Measurements from ENCODE around the gene POLR2B.
"Not testable (repeated sequence)": the region's sequence is repeated elsewhere in the genome, so short reads cannot be mapped to it uniquely, and the experiment has no call there.

POLR2B gene

DNA sequence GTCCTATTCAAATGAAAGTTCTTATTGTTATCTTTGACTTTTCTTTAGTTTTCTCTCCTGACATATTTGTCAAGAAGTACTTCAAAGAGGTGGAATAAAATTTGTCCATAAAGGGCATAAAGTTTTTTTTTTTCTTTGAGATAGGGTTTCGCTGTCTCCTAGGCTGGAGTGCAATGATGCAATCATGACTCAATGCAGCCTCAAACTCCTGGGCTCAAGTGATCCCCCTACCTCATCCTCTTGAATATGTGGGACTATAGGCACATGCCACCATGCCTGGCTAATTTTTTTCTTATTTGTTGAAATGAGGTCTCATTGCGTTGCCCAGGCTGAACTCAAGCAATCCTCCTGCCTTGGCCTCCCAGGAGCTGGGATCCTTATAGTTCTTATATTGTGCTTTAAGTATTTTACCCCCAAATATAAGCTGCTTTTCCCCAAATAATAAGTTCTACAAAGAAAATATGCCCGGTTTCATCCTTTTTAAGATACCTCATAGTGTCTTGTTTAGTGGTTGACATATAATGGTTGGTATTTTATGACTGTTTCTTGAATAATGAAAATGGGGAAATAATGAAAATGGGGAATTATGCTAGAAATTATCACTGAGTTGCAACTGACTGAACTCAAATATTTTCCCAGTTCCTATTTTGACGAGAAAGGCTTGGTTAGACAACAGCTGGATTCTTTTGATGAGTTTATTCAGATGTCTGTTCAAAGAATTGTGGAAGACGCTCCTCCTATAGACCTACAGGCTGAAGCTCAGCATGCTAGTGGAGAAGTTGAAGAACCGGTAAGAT, 11.6 kb downstream of the POLR2B start:
- peak; percentile 66 for DNase-seq

DNA sequence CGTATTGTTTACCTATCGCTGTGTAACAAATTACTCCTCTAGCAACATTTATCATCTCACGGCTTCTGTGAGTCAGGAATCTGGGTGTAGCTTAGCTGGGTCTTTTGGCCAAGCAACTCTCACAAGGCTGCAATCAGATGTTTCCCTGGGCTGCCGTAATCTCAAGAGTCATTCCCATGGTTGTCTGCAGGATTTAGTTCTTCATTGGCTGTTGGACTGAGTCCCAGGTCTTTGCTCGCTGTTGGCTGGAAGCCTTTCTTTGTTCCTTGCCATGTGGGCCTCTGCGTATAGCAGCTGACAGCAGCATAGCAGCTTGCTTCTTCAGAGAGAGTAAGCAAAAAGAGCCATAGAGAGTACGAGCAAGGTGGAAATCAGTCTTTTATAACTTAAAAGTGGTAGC, 16.8 kb downstream of the POLR2B start:
- DNase-seq = peak; percentile 93

DNA sequence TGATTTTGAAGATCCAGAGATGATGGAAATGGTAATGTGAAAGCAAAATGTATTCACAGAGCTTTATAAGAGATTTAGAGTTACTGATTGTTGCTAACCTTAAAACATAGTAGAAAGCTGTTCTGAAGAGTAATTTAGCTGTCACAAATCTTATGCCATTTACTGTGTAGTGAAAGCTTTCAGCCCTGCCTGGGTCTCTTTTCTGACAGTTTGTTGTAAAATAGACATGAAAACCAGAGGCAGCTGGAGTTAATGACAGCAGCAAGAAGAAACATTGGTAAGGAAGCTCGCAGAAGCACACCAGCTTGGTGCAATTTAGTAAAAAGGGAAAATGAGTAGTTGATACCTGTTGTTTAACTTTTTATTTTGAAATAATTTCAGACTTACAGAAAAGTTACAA, 21.1 kb downstream of the POLR2B start:
- no peak for DNase-seq

DNA sequence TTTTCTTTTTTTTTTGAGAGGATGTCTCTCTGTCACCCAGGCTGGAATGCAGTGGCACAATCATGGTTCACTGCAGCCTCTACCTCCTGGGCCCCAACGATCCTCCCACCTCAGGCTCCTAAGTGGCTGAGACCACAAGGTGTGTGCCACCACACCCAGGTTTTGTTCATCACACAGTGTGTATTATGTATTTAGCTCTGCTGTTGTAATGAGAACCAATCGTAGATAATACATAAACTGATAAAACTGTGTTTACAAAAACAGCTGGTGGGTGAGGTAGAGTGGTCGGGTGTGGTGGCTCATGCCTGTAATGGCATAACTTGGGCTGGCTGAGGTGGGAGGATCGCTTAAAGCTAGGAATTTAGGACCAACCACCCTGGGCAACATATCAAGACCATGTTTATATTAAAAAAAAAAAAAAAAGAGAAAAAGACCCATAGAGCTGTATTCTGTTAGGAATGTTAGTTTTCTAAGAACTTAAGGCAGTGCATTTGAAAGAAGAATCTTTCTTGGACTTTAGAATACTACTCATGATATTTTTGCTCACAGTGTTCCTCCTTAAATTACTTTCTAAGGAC, 34.9 kb downstream of the POLR2B start:
- DNase-seq = no peak

DNA sequence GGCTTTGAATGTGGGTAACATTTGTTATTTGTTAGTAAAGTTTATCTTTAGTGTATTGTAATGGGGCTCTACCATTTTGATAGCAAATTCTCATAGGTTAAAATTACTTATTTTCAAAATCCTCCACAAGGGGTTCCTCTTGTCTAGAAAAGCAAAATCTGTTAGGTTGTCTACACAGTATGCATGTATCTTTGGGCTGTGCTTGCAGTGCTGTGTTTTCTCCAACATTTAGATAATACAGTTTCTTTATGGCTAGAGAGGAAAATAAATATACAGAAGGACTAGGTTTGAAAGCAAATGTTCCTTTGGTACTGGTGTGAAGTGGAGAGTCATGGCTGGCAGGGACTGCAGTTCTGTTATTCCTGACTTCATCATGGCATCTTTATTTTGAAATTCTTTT, 40.3 kb downstream of the POLR2B start:
- DNase-seq = no peak

DNA sequence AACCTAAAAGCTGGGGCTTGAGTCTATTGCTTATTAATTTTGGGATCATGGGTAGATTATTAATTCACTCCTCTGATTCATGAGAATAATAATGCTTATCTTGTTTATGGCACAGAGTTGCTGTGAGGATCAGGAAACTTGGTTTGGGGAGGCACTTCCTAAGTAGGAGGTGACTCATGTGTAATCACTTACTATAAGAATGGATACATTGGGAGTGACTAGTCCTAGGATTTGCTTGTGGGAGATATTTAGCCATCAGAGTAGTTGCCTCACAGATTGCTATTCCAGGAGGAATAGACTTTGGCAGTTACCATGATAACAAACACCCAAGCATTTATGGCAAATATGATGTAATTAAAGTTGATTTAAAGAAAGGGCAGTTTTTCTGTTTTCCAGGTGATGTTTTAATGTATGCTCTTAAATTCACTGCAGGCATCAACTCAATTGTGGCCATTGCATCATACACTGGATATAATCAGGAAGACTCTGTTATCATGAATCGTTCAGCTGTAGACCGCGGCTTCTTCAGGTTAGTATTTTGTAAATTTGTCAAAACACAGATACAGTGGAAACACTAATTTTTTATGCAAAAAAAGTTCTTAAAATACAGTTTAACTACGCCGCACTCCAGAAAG, 41.9 kb downstream of the POLR2B start:
- DNase-seq = peak; percentile 85

DNA sequence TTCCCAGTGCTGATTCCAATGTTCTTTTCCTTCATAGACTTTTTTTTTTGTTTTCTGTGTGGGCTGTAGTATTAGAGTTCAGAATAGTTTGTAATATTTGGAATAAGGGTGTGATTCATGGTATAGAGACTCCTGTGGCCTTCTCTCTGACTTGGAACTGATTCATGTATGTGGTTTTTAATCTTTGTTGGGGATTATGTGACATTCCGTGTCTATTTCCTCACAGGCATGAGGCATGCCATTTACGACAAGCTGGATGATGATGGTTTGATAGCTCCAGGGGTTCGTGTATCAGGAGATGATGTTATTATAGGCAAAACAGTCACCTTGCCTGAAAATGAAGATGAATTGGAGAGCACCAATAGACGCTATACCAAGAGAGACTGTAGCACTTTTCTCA, 44.4 kb downstream of the POLR2B start:
- DNase-seq = peak; percentile 96

DNA sequence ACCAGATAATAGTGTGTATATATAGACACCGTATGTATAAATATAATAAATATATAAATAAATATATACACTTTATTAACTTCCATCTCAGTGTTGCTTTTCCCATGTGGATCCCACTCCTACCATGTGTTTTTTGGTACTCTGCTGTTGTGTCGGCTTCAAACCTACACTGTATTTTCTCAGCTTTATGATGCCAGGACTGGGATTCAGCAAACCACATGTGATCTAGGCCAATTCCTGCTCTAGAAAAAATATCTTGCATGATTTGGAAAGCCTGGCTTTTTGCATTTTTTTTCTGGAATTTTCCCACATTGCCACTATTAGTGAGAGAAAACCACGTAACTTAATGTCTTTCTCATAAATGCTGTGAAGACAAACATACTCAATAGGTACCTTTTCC, 55.8 kb downstream of the POLR2B start:
- DNase-seq = no peak

DNA sequence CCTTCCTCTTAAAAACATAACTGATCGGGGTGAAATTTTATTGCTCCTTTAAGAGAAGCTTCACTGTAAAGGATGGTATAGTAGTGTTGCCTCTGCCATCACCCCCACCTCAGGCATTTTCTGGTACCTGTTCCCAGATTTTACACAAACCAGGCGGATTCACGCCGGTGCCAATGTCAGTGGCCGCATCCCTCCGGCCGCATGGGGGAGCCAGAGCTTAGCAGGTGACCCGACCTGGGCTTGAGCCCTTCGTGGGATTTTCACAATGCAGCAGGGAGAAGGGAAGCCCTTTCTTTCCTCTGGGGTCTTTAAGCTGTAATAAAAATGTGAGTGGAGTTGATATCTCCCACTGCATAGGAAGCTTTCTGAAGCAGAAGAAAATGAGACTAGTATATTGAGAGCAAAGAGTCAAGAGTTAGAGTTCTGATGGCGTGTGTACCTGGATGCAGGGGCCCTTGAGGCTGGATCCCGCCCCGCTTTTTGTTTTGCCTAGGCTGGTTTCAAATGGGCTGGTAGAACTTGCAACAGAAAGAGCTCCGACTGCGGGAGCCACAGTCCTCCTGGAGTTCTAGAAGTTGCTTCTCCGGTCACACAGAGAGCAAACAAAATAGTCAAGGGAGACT, 59.4 kb downstream of the POLR2B start:
- DNase-seq = peak; percentile 54

DNA sequence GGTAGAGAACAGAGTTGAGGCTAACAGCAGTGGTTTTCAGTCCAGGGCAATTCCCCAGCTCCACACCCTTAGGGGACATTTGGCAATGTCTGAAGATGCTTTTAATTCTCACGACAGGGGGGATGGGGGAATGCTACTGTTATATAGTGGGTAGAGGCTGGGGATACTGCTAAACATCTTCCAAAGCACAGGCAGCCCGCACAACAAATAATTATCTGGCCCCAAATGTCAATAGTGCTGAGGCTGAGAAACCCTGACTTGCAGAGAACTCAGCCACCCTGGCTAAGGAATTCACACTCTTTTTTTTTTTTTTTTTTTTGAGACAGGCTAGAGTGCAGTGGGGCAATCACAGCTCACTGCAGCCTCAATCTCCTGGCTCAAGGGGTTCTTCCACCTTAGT, 60.6 kb downstream of the POLR2B start:
- no peak for DNase-seq

DNA sequence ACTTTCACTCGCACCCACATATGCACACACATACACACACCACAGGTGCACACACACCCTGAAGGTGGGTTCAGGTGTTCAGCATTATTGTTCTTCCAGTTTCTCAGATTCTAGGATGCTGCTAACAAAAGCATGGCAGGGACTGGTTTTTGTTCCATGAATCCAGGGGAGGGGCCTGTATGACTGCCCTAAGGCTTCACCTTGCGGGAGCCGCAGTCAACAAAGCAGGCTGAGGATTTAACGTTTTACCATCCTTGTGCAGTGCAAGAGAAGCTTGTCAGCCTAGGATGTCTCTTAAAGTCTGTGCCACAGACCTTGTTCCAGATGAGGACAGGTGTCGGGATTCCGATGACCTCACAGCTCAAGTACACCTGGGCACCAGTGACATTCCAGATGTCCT, 61.8 kb downstream of the POLR2B start:
- DNase-seq = no peak

DNA sequence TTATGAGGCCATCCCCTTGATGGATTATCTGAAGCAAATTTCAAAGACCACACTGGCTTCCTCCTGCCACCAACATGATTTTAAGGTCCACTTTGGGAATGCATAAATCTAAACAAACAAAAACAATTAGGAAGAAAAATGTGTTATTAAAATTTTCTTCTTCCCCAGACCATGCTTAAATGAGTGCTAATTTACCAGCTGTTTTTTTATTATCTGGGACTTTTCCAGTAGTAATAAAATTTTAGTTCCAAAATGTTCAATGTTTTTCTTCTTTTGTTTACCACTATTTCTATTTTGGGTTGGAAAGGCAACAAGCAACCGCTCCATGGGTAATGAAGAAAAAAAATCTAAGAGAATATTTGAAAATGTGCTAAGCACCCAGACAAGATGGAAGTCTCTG, 62.3 kb downstream of the POLR2B start:
- DNase-seq = no peak

DNA sequence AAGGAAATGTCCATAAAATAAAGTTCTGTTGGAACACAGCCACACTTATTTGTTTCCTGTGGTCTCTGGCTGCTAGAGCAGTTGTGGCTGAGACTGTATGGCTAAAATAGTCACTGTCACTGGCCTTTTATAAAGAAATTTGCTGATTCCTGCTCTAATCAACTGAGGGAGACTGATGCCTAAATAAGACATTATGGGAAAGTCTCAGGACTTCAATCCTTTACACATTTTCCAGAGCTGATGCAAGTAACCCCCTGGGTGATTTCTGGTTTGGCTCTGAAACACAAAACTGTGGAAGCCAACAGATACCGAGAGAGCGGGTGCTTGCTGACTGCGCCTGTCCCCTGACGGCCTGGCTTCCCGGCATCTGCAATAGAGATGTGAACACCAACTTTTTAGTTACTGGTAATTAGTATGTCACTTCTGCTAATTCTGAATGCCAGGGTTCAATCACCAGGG, 64.0 kb downstream of the POLR2B start:
- peak; percentile 83 for DNase-seq

DNA sequence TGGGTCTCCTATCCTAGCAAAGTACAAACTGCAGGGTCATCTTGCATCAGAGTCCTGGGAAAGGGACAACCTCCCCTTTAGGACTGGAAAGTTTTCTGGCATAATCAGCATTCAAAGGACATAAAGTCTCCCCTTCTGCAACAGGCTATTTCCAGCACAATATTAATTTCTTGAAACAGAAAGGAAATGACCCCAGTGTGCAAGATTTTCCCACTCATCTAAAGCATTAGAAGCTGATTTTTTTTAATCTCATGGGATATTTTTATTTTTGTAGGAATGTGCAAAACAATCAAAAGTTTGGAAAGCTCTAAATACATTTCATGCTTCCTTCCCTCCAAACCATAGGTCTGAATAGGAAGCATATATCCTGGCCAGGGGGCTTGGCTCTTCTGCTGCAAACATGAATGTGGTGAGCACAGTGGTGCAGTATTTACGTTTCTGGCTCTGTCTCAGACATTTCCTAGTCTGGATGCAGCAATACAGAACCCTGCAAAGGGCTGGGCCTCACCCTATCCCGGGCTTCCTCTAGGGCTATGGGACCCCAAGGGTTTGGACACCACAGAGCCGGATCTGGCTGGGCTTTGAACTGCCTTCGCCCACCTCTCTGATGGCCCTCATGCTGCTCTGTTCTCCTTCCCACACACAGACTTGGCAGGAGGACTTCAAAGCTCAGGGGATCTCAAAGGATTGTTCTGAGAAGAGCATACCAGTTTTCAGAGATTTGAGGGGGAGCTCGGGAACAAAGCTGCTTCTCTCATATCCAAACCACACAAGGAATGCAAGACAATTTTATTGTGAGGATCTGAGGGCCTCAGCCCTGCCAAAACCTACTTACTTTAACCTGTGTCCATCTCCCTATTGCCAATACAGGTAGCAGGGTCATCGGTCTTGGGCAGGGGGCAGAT, 64.9 kb downstream of the POLR2B start:
- peak; percentile 97 for DNase-seq

DNA sequence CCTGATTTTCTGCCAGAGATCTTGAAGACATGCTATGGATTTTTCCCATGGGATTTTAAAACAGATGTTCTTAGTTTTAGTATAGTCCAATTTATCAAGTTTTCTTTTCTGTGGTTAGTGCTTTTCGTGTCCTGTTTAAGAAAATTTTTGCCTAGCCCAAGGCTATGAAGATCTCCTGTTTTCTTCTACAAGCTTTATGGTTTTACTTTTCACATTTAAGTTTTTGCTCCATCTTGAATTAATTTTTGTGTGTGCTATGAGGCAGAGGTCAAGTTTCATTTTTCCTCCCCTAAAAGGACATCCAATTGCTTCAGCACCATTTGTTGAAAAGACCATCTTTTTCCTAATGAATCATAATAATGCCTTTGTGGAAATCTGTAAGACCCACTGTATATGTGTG, 65.6 kb downstream of the POLR2B start:
- peak; percentile 97 for DNase-seq

DNA sequence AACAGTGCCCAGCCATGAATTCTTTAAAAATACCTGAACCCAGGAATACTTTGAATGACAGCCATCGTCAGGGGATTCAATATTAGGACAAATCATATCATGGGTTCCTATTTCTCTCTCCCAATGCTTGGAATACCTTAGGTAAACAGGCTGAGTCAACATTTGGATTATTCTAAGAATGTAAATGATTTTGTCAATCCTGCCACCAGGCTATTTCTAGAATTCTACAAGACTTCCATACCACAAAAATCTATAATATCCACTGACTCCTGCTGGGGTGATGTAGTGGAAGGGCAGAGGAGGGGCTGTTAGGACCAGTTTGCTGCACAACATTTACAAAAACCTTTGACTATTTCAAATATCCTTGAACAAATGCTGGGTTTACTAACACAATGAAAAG, 66.3 kb downstream of the POLR2B start:
- DNase-seq = peak; percentile 93

DNA sequence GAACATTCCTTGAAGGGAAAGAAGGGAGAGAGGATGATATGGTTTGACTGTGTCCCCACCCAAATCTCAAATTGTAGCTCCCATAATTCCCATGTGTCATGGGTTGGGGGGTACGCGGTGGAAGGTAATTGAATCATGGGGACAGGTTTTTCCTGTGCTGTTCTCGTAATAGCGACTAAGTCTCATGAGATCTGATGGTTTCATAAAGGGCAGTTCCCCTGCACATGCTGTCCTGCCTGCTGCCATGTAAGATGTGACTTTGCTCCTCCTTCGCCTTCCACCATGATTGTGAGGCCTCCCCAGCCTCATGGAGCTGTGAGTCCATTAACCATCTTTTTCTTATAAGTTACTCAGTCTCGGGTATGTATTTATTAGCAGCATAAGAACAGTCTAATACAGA, 68.3 kb downstream of the POLR2B start:
- DNase-seq = not testable (repeated sequence)

DNA sequence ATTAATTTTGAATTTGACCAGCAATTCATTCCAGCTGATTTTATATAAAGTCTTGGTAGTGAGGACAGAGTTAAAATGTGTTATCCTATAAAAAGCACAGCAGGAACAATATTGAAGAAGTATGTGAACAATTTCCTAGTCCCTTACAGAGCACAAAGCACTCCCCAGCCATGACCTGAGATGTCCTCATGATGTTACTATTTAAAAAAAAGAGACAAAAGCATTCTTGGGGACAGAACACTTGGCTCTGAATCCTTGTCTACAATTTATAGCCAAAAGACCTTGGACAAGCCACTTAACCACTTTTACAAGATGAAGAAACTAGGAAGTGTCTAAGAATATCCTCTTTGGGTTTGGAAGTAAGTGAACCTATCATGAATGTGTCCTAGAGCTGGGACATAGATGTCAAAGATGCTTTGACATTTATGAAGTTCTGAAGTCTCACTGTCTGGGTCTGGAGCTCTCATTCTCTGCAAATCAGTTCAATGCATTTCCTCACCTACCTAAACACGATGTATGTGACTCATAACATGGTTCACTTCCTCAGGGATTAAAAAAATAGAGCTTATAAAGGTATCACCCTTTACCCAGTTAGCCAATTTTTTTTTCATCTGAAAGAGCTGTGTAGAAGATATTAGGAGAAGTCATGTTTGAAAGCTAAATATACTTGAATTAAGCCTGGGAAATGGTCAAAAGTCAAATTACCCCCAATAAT, 70.1 kb downstream of the POLR2B start:
- DNase-seq = peak; percentile 63

DNA sequence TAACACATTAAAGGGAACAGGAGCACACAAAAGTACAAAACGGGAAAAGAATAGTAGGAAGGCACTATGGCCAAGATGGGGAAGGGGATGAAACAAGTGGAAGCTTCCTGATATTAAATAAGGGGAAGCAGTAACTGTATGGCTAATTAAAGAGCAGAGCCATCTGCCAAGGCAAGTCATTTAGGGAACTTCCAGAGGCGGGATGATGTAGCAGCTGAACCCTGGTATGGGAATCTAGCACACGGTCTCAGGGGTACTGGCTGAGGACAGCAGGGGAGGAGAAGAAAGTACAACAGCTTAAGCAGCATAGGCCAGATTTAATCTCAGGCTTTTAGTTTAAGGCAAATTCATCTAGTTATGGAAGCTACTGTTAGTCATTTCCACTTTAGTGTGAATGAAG, 72.4 kb downstream of the POLR2B start:
- DNase-seq = no peak

DNA sequence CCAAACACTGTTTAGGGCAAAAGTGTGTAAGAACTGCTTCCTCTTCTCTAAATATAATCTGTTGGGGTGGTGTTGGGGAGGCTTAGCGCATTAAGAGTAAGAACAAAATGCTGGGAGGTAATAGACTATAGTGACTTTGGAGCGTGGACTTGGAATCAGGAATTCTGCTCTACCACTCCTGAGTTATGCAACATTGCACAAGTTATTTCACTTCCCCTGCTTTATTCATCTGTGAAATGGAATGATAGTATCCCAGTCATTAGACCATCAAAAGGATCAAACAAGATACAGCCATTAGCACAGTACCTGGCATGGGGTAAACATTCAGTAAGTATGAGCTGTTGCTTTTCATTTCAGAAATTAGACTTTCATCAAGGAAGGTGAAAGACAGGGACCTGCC, 72.8 kb downstream of the POLR2B start:
- no peak for DNase-seq

DNA sequence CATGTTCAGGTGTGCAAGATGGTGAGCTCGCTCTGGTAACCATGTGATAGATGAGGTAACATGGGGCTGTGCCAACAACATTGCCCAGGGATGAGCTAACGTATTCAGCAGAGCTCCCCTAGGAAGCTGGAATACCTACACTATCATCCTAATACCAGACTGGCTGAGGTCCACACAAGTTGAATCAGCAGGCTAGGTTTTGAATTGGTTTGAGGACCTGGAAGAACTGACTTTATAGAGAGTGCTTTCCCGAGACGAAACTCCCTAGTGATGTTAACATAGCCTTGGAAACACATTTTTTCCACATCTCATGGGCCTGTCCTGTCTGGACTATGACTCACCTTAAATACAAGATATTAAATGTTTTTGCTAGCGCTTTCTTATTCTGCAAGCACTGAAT, 74.8 kb downstream of the POLR2B start:
- peak; percentile 90 for DNase-seq

DNA sequence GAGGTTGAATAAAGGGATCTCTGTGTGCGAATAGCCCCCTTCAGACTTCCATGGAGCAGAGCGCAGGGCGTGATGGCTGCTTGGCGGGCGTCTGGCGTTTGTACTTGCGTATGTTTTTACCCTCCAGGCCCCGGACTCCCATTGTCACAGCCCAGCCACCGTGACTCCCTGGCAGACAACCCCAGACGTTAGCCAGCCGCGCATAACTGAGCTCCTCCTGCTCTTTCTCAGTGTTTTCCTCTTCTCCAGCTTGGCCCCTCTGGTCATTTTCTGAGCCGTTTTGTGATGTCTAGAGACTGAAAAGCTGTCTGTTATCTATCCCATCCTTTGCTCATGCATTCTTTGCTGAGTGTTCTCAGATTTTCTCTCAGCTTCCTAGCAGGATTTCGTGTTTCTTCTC, 77.2 kb downstream of the POLR2B start:
- DNase-seq = no peak

Measured in fibroblast of upper back skin (primary cell).